NCI-H1092 treated with DMSO at 0.1 percent for 48 hours (cell line): ENCODE measurements around the gene KDM2B.
A peak's percentile ranks its signal among the peaks of the same experiment; 100 is the strongest.

Experiments used
- DNase-seq: peaks from one replicate; lab custom pipeline; 2025; lab: John Stamatoyannopoulos, UW

Gene KDM2B

GRCh38 chr12:121530600-121531355 is 50.0 kb downstream of the KDM2B start:
- DNase-seq, result no peak

- no peak for DNase-seq
These were observed 51.6 kb downstream of the KDM2B start for GRCh38 chr12:121529184-121529583.

DNA sequence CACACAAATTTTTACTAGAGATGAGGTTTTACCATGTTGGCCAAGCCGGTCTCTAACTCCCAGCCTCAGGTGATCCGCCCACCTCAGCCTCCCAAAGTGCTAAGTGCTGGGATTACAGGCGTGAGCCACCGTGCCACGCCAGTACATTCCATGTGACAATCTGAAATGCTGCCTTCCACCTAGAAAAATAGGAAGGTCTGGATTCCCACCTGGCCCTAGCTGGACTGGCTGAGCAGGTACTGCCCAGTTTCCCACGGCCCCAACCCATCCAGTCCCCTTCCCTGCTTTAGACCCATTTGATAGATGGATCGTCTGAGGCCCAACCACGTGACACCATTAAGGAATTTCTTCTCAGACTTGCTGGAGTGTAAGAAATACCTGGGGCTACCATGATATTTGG is 55.4 kb downstream of the KDM2B start:
- DNase-seq, result no peak

DNA sequence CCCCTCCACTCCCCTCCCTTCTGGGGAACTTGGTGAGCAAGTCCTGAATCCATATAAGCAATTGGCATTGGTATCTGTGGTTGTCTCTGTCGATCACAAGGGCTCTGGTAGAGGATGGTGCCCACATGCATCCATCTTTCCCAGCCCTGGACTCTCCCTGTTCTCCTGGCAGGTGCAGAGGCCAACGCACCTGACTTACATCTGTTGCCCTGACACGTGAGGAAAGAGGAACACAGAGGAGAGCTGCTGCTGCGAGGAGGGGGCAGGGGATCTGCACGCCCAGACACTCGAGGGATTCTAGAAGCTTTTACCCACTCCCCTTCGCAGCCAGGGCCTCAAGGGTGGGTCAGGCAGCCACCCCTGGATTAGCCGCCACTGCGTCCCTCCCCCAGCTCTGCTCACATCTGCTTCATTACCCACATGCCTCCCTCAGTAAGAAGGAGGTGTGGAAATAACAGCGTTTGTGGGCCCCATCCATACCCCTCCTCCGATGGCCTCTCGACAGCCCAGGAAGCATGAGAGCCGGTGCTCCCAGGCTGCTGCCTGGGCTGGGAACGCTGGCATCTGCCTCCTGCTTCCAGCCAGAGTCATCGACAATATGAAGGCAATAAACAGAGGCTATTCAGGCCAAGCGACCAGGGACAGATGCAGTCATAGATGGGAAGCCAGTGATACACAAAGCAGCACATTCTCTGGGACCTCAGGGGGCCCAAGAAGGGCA is 56.5 kb downstream of the KDM2B start:
- peak; percentile 11 for DNase-seq

DNA sequence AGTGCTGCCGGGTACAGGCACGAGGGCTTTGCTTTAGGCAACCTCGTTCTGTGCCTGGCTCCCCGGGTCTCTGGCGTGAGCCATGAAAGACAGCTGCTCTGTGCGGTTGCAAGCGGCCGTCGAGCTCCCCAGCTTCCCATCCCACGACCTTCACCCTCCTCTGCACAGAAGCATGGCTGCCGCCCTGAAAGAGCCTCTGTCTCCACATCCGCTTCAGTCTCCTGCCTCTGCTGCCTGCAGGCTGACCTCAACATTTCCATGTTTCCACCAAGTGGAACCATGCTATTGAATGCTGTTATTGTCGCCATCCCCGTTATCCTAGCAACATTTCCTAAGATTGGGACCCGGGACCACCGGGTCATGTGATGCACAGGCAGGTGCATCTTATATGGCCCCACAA is 57.1 kb downstream of the KDM2B start:
- no peak for DNase-seq

- DNase-seq, result no peak
These were observed 57.9 kb downstream of the KDM2B start for GRCh38 chr12:121522971-121523370.

DNA sequence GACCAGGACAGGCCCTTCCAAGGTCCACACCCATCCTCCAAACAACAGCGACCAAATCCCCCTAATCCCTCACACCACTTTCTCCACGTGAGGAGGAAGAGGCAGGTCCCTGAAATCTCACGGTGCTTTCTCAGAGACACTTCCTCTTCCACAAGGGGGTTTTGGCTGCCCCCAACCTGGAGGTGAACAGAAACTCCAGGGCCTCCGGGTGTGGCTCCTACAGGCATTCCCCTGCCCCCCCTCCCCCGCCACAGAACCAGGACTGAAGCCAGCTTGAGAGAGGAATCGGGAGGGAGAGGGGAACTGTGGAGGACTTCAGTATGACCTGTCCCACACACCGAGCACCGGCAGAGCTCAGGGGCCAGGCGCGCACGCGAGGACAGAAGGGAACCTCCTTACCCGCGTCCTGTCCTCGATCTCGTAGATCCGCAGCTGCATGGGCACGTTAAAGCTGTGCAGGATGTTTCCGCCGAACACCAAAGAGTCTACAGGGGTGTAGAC is 60.2 kb downstream of the KDM2B start:
- DNase-seq, result no peak

DNA sequence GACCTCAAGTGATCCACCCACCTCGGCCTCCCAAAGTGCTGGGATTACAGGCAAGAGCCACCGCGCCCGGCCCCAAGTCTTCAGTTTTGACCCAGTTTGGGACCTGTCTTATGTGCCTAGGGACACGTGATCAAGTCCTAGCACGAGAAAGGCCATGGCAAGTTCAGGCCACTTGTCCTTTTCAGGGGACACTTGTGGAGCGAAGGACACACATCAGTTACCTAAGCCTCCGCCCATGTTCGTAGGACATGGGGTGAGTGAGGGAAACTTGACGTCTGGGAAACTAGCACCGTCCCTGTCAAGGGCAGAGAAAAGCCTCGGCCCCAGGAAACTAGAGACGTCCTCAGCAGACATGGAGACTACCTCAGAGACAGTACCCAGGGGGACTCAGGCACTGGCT is 60.7 kb downstream of the KDM2B start:
- no peak for DNase-seq

- DNase-seq, result no peak
These were observed 61.6 kb downstream of the KDM2B start for GRCh38 chr12:121519227-121519626.

DNA sequence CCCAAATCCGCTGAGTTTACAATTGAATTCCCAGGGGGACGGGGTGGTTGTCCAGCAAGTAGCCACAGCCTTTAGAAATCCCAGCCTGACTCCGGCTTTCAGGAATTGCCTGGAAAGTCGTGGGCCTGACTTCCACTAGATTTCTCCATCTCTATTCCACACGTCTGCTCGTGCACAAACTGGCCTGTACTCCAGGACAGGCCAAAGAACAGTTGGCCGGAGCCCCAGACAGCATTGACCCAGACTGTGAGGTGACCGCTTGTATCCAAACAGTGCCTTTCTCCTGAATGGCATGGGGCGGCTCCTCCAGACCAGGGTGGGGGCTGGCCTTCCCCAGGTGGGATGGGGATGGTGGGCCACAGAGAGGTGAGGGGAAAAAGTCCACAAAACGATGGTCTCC is 62.2 kb downstream of the KDM2B start:
- no peak for DNase-seq

DNA sequence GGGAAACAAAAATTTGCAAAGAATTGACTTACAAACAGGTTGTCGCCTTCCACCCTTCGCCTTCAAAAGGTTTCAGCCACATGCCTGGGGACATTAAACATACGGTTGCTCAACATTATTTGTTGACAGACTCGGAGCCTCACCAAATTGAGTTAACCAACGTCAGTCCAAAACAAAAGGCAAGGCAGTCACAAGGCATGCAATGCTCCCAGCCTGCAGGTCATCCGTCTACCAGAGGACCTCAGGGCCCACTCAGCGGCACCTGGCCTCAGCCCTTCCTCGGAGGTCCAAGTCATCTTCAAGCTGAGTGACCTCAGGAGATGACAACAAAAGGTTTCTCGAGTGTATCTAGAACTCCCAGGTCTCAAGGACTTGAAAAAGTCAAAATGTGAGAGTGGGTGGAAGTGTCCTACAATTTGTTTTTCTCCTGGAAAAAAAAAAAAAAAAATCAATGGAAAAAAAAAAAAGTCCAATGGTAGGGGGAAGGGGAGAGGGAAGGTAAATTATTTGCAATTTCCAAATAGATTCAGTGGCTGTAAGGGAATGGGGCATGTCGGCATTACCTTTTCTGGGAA is 64.3 kb downstream of the KDM2B start:
- DNase-seq, result no peak

DNA sequence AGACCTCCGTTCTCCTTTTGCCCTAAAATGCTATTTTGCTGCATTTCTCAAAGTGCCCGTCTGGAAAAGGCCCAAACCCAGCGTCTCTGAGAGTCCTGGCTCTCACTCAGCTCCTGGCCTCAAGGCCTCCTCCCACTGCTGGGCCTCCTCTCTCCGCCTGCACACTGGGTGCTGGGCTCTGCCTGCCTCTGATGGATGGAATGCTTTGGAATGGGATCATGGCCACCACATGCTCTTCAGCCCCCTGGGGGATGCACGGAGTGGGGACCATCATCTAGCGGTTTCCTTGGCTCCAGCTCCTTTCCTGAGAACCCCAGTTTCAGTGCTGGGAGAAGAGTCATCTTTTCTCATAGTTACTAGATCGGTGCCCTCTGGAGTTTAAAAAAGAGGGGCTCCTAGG is 65.2 kb downstream of the KDM2B start:
- DNase-seq, result no peak

DNA sequence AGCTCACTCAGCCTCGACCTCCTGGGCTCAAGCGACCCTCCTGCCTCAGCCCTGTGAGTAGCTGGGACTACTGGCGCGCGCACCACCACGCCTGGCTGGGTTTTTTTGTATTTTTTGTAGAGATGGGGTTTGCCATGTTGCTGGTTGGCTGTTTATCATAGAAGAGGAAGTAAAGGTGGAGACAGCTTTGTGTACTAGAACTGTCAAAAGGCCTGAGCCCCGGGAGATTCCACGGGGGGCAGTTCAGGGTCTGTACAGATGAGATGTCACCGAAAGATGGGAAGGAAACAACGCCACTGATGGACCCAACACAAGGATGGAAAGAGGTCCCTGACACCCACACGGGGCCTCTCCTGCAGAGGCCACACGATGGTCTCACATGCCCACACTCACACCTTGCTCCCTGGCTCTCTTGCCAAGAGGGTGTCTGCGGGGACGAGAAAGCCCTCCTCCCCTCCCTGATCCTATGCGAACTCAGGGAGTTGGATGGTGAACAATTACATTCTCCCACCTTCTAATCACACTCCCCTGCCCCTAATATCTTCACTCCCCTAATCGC is 66.6 kb downstream of the KDM2B start:
- DNase-seq, result no peak

GRCh38 chr12:121513464-121514183 is 67.2 kb downstream of the KDM2B start:
- no peak for DNase-seq

GRCh38 chr12:121512561-121512960 is 68.3 kb downstream of the KDM2B start:
- DNase-seq, result no peak

GRCh38 chr12:121511916-121512315 is 68.9 kb downstream of the KDM2B start:
- DNase-seq, result no peak

DNA sequence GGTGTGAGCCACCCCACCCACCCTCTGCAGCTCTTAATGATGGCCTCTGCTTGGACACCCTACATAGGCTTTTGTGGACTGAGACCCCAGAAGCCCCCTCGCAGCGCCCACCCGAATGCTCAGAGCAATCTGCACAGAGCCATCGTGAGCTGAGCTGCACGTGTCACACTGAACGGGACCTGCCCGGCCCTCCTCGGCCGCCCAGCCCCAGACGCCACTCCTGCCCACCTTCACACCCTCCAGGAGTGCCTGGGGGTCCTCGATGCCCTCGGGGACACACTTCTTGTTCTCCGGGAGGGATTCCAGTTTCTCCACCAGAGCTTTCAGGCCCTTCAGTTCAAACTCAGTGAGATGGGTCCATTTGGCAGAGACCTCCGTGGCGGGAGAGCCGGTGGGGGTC is 71.5 kb downstream of the KDM2B start:
- DNase-seq, result no peak

DNA sequence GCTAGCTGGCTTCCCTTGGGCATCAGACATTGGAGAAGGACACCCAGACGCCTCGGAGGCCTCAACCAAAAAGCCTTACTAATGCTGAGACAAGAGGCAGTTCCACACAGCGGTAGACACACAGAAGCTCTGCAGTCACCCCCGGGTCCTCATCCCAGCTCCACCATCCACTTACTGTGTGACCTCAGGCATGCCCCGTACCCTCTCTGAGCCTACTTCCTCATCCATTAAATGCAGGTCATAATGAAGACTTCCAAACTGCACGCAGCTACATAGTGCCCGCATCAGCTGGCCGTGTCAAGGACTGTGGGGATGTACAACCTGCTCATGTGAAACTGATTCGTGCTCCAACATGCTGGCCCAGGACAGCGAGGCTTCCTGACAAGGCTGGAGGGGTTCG is 72.3 kb downstream of the KDM2B start:
- DNase-seq, result no peak

- no peak for DNase-seq
These were observed 72.8 kb downstream of the KDM2B start for GRCh38 chr12:121507984-121508383.

DNA sequence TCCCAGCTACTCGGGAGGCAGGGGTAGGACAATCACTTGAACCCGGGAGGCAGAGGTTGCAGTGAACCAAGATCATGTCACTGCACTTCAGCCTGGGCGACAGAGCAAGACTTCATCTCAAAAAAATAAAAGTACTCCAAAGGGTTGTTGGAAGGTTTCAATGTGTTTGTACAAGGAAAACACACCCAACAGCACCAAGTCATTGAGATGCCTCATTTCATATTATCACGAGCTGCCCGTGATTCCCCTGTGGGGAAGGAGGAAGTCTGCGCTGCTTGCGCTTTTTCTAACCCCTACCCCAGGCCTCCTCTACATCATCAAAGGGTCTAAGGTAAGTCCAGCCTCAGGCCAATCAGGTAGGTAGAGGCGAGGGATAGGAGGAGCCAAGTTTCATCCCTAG is 73.6 kb downstream of the KDM2B start:
- no peak for DNase-seq

DNA sequence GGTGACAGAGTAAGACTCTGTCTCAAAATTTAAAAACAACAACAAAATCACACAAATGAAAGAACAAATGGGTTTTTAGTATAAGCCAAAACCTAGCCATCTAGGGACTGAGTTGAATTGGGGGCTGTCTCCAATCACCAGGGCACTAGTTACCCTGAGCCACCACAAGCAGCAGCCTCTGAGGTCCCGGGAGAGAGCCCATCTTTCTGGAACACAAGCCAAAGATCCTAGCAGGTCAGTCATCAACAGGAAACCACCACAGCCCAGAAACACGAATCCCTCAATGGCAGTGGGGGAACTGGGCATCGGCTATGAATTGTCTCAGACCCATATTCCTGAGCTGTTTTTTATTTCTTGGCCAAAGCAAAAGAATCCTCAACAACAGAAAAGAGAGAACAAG is 75.3 kb downstream of the KDM2B start:
- DNase-seq, result no peak

- no peak for DNase-seq
These were observed 76.3 kb downstream of the KDM2B start for GRCh38 chr12:121504505-121504904.
